HEK293 (cell line): ENCODE measurements around the gene ASCC1.
A peak's percentile ranks its signal among the peaks of the same experiment; 100 is the strongest.

Experiments
- CTCF ChIA-PET: fragments of 350-600 bp; formaldehyde crosslinking; extraction: SDS; loops from one replicate; lab custom pipeline; 2021; ENCODE audit warnings: antibody characterized with exemption; lab: Yijun Ruan, JAX
- POLR2A ChIA-PET: fragments of 300-600 bp; formaldehyde crosslinking; extraction: SDS; loops from one replicate; lab custom pipeline; 2020; ENCODE audit warnings: antibody characterized with exemption, inconsistent platforms; lab: Yijun Ruan, JAX
- H3K27ac ChIP-seq: fragments of 200-500 bp; sonication (Bioruptor generic); 2 replicates; pipeline ENCODE4 v1.5.1; 2014; ENCODE audit warnings: low read depth, low read length, control low read depth, inconsistent platforms; ENCODE audit errors: extremely low read depth
- H3K36me3 ChIP-seq, 2 experiments: fragments of 200-500 bp in 1 of 2; sonication (Bioruptor generic) in 1 of 2; 1 replicate in 1 of 2; 2 replicates in 1 of 2; pipeline ENCODE4 v1.5.1; 2014 to 2017; ENCODE audit warnings: inconsistent platforms in 2 of 2, low read length in 2 of 2; ENCODE audit not compliant: control insufficient read depth in 2 of 2, insufficient read depth in 1 of 2
- H3K4me1 ChIP-seq: fragments of 200-500 bp; sonication (Bioruptor generic); 2 replicates; pipeline ENCODE4 v1.5.1; 2014; ENCODE audit warnings: mild to moderate bottlenecking, low read length, inconsistent platforms; ENCODE audit not compliant: control insufficient read depth, insufficient read depth
- H3K4me3 ChIP-seq: 2 replicates; pipeline ENCODE4 v1.5.1; 2011; ENCODE audit warnings: low read depth, mild to moderate bottlenecking, control low read depth, low read length, moderate library complexity
- H3K9me3 ChIP-seq: fragments of 200-500 bp; sonication (Bioruptor generic); 2 replicates; pipeline ENCODE4 v1.5.1; 2014; ENCODE audit warnings: low read depth, low read length, inconsistent platforms; ENCODE audit not compliant: control insufficient read depth, insufficient read depth
- IKZF3 ChIP-seq: fragments of 450-650 bp; IDR thresholded peaks from 2 replicates; pipeline ENCODE4 v1.5.0; 2018; ENCODE audit warnings: missing biosample characterization, mild to moderate bottlenecking, missing genetic modification characterization, moderate library complexity
- KLF1 ChIP-seq: fragments of 450-650 bp; formaldehyde crosslinking; IDR thresholded peaks from 2 replicates; pipeline ENCODE4 v1.5.1; 2016; ENCODE audit warnings: missing biosample characterization, missing genetic modification characterization
- SP2 ChIP-seq: fragments of 450-650 bp; formaldehyde crosslinking; IDR thresholded peaks from 2 replicates; pipeline ENCODE4 v1.5.1; 2016; ENCODE audit warnings: missing biosample characterization, missing genetic modification characterization
- SP7 ChIP-seq: fragments of 450-650 bp; formaldehyde crosslinking; IDR thresholded peaks from 2 replicates; pipeline ENCODE4 v1.5.1; 2016; ENCODE audit warnings: missing biosample characterization, missing genetic modification characterization
- ZBTB44 ChIP-seq: fragments of 450-650 bp; IDR thresholded peaks from 2 replicates; pipeline ENCODE4 v1.5.1; 2018; ENCODE audit warnings: missing biosample characterization, mild to moderate bottlenecking, missing genetic modification characterization
- ZBTB48 ChIP-seq: fragments of 450-650 bp; formaldehyde crosslinking; IDR thresholded peaks from 2 replicates; pipeline ENCODE4 v1.5.1; 2016; ENCODE audit warnings: missing biosample characterization, missing genetic modification characterization
- ZFP37 ChIP-seq: fragments of 450-650 bp; formaldehyde crosslinking; IDR thresholded peaks from 2 replicates; pipeline ENCODE4 v1.5.1; 2016; ENCODE audit warnings: missing biosample characterization, missing genetic modification characterization
- ZFP41 ChIP-seq: fragments of 450-650 bp; formaldehyde crosslinking; IDR thresholded peaks from 2 replicates; pipeline ENCODE4 v1.5.1; 2016; ENCODE audit warnings: missing biosample characterization, missing genetic modification characterization, borderline replicate concordance
- ZNF10 ChIP-seq: fragments of 450-650 bp; formaldehyde crosslinking; IDR thresholded peaks from 2 replicates; pipeline ENCODE4 v1.5.1; 2017; ENCODE audit warnings: missing biosample characterization, missing genetic modification characterization
- ZNF112 ChIP-seq: fragments of 450-650 bp; formaldehyde crosslinking; IDR thresholded peaks from 2 replicates; pipeline ENCODE4 v1.5.0; 2017; ENCODE audit warnings: missing biosample characterization, missing genetic modification characterization
- ZNF133 ChIP-seq: fragments of 450-650 bp; formaldehyde crosslinking; IDR thresholded peaks from 2 replicates; pipeline ENCODE4 v1.5.1; 2016; ENCODE audit warnings: missing biosample characterization, missing genetic modification characterization
- ZNF146 ChIP-seq: fragments of 450-650 bp; formaldehyde crosslinking; IDR thresholded peaks from 2 replicates; pipeline ENCODE4 v1.5.1; 2016; ENCODE audit warnings: missing biosample characterization, missing genetic modification characterization
- ZNF223 ChIP-seq: fragments of 450-650 bp; formaldehyde crosslinking; IDR thresholded peaks from 2 replicates; pipeline ENCODE4 v1.5.1; 2016; ENCODE audit warnings: missing biosample characterization, missing genetic modification characterization
- ZNF239 ChIP-seq: fragments of 450-650 bp; formaldehyde crosslinking; IDR thresholded peaks from 2 replicates; pipeline ENCODE4 v1.5.1; 2016; ENCODE audit warnings: missing biosample characterization, missing genetic modification characterization
- ZNF311 ChIP-seq: fragments of 450-650 bp; formaldehyde crosslinking; IDR thresholded peaks from 2 replicates; pipeline ENCODE4 v1.5.1; 2017; ENCODE audit warnings: missing biosample characterization, missing genetic modification characterization, borderline replicate concordance
- ZNF391 ChIP-seq: fragments of 450-650 bp; formaldehyde crosslinking; IDR thresholded peaks from 2 replicates; pipeline ENCODE4 v1.5.1; 2016; ENCODE audit warnings: low read depth, missing biosample characterization, missing genetic modification characterization, borderline replicate concordance
- ZNF513 ChIP-seq: fragments of 450-650 bp; IDR thresholded peaks from 2 replicates; pipeline ENCODE4 v1.5.1; 2018; ENCODE audit warnings: missing biosample characterization, missing genetic modification characterization
- ZNF518A ChIP-seq: fragments of 450-650 bp; formaldehyde crosslinking; conservative IDR thresholded peaks from 2 replicates; pipeline ENCODE4 v1.5.1; 2016; ENCODE audit warnings: low read depth, missing biosample characterization, missing genetic modification characterization
- ZNF580 ChIP-seq: fragments of 450-650 bp; formaldehyde crosslinking; IDR thresholded peaks from 2 replicates; pipeline ENCODE4 v1.5.1; 2016; ENCODE audit warnings: missing biosample characterization, missing genetic modification characterization
- ZNF645 ChIP-seq: fragments of 450-650 bp; formaldehyde crosslinking; IDR thresholded peaks from 2 replicates; pipeline ENCODE4; 2016; ENCODE audit warnings: missing biosample characterization, missing genetic modification characterization
- ZNF747 ChIP-seq: fragments of 450-650 bp; formaldehyde crosslinking; IDR thresholded peaks from 2 replicates; pipeline ENCODE4 v1.5.1; 2016; ENCODE audit warnings: missing biosample characterization, missing genetic modification characterization
- ZNF791 ChIP-seq: fragments of 450-650 bp; formaldehyde crosslinking; IDR thresholded peaks from 2 replicates; pipeline ENCODE4 v1.5.1; 2016; ENCODE audit warnings: missing biosample characterization, missing genetic modification characterization
- TF ChIP-seq, protein P1 (sequence below): fragments of 450-650 bp; formaldehyde crosslinking; IDR thresholded peaks from 2 replicates; pipeline ENCODE4 v1.5.1; 2016; ENCODE audit warnings: missing biosample characterization, missing genetic modification characterization, borderline replicate concordance
- TF ChIP-seq, protein P2 (sequence below): fragments of 450-650 bp; formaldehyde crosslinking; IDR thresholded peaks from 2 replicates; pipeline ENCODE4 v1.5.1; 2016; ENCODE audit warnings: missing biosample characterization, missing genetic modification characterization

Gene ASCC1

GRCh38 chr10:72228318-72228751 is 12.3 kb upstream of the ASCC1 start:
- H3K4me1 ChIP-seq = peaks cover 26% of the 10 kb centered on the region
- peaks cover 18 to 20% of the 10 kb centered on the region in 2 experiments for H3K36me3 ChIP-seq
- CTCF ChIA-PET = interaction anchor here (0.7 to 1.5 kb wide), 5 partner anchors 12 to 271 kb away, joined by 3 to 6 read pairs (median 4); partner anchors contain the start of genes ANAPC16 and ASCC1
- no peak overlapping the region for H3K4me3 ChIP-seq
- H3K9me3 ChIP-seq = no peaks in the 10 kb centered on the region
- POLR2A ChIA-PET = interaction anchor here (0.6 to 1.9 kb wide), 3 partner anchors 45 to 61 kb away, joined by 4 to 18 read pairs (median 4); partner anchors contain the start of gene DDIT4
- peak overlapping the region; percentile 48 for H3K27ac ChIP-seq
- TF ChIP-seq SP2 (tag by site-specific recombination) = no peak
- no peak for TF ChIP-seq ZNF133 (tag by site-specific recombination)
- peak; percentile 96 for TF ChIP-seq ZNF10 (tag by site-specific recombination)
- TF ChIP-seq ZNF311 (tag by site-specific recombination) = no peak
- TF ChIP-seq KLF1 = no peak
- TF ChIP-seq ZNF391 (tag by site-specific recombination) = peak; percentile 66; the same call in 1 of the 2 replicates
- TF ChIP-seq ZNF146 (tag by site-specific recombination) = peak; percentile 36
- TF ChIP-seq ZNF645 (tag by site-specific recombination) = peak; percentile 88; the same call in 1 of the 2 replicates
- no peak; the same call in 1 of the 2 replicates for TF ChIP-seq ZNF518A
- no peak for TF ChIP-seq ZNF791
- no peak for TF ChIP-seq ZBTB48 (tag by site-specific recombination)
- TF ChIP-seq, protein P1, sequence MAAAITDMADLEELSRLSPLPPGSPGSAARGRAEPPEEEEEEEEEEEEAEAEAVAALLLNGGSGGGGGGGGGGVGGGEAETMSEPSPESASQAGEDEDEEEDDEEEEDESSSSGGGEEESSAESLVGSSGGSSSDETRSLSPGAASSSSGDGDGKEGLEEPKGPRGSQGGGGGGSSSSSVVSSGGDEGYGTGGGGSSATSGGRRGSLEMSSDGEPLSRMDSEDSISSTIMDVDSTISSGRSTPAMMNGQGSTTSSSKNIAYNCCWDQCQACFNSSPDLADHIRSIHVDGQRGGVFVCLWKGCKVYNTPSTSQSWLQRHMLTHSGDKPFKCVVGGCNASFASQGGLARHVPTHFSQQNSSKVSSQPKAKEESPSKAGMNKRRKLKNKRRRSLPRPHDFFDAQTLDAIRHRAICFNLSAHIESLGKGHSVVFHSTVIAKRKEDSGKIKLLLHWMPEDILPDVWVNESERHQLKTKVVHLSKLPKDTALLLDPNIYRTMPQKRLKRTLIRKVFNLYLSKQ (tag by site-specific recombination) = no peak
- TF ChIP-seq ZNF747 = no peak
- no peak for TF ChIP-seq ZNF239 (tag by site-specific recombination)
- peak; percentile 33; the same call in 1 of the 2 replicates for TF ChIP-seq ZNF513
- TF ChIP-seq ZNF223 (tag by site-specific recombination) = no peak
- no peak for TF ChIP-seq ZFP37
- peak; percentile 99 for TF ChIP-seq SP7
- TF ChIP-seq ZNF580 (tag by site-specific recombination) = peak; percentile 95
- TF ChIP-seq IKZF3 (tag by site-specific recombination) = peak; percentile 99
- TF ChIP-seq, protein P2, sequence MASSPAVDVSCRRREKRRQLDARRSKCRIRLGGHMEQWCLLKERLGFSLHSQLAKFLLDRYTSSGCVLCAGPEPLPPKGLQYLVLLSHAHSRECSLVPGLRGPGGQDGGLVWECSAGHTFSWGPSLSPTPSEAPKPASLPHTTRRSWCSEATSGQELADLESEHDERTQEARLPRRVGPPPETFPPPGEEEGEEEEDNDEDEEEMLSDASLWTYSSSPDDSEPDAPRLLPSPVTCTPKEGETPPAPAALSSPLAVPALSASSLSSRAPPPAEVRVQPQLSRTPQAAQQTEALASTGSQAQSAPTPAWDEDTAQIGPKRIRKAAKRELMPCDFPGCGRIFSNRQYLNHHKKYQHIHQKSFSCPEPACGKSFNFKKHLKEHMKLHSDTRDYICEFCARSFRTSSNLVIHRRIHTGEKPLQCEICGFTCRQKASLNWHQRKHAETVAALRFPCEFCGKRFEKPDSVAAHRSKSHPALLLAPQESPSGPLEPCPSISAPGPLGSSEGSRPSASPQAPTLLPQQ (tag by site-specific recombination) = peak; percentile 77
- peak; percentile 85 for TF ChIP-seq ZBTB44 (tag by site-specific recombination)
- no peak for TF ChIP-seq ZFP41 (tag by site-specific recombination)
- no peak for TF ChIP-seq ZNF112 (tag by site-specific recombination)
